Measurements from ENCODE around the gene UPF3B. TPM values are rescaled to one million over a fixed set of nuclear protein-coding genes. Genes with fewer than 3 reads are reported as not detected.

The UPF3B gene
- total RNA-seq, 1 donor from 2014 or later = 3.5 TPM

- TF ChIP-seq, protein P1, sequence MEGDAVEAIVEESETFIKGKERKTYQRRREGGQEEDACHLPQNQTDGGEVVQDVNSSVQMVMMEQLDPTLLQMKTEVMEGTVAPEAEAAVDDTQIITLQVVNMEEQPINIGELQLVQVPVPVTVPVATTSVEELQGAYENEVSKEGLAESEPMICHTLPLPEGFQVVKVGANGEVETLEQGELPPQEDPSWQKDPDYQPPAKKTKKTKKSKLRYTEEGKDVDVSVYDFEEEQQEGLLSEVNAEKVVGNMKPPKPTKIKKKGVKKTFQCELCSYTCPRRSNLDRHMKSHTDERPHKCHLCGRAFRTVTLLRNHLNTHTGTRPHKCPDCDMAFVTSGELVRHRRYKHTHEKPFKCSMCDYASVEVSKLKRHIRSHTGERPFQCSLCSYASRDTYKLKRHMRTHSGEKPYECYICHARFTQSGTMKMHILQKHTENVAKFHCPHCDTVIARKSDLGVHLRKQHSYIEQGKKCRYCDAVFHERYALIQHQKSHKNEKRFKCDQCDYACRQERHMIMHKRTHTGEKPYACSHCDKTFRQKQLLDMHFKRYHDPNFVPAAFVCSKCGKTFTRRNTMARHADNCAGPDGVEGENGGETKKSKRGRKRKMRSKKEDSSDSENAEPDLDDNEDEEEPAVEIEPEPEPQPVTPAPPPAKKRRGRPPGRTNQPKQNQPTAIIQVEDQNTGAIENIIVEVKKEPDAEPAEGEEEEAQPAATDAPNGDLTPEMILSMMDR (IDR thresholded peaks at IDR 0.05; ENCODE audit: borderline replicate concordance) = no peak
- Histone ChIP-seq H3K4me1 (peaks cover 21% of the 10 kb centered on the region), H3K27ac (replicated peaks) (peak within 1 kb of the TSS; percentile 93), H3K4me3 (peak within 1 kb of the TSS; percentile 77), H3K27me3 (ENCODE audit: low read depth) (no peaks in the 10 kb centered on the region), H3K9me3 (replicated peaks) (no peaks in the 10 kb centered on the region), H3K36me3 (peaks cover 14% of the 10 kb centered on the region)
- intact Hi-C loops (cut with micrococcal nuclease) = no loop called here
- peak; percentile 82 for DNase-seq
These were observed 19.0 kb upstream of the UPF3B start, which contains the start of the genes NDUFA1 and RNF113A for GRCh38 chrX:119871599-119872395. Gene NDUFA1, plus strand, starts transcription at chrX:119871832. Its CDS starts 80 bp downstream, at chrX:119871912. Gene RNF113A, minus strand, starts transcription at chrX:119871733. Its CDS starts 120 bp downstream, at chrX:119871613.

DNA sequence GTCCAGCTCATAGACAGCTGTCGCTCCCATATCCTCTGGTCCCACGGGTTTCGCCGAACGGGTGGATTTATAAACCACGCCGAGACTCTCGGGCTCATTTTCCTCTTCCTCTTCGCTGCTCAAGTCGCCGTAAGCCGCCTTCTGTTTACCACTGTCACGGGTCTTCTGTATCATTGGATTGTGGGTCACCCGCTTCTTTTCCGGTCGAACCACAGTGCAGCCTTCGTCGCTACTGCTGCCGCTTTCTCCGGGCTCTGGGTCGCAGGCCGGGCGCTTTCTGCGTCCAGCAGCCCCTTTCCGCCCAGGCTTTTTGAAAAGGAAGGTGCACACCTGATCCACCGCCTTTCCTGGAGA, 18.5 kb upstream of the UPF3B start:
- peak overlapping the region; percentile 93 for H3K27ac ChIP-seq (replicated peaks)
- H3K4me1 ChIP-seq = peaks cover 21% of the 10 kb centered on the region
- TF ChIP-seq, protein P1 (IDR thresholded peaks at IDR 0.05; ENCODE audit: borderline replicate concordance) = no peak
- peaks cover 9% of the 10 kb centered on the region for H3K36me3 ChIP-seq
- H3K9me3 ChIP-seq (replicated peaks) = no peaks in the 10 kb centered on the region
- intact Hi-C loops (cut with micrococcal nuclease) = no loop called here
- no peak for DNase-seq
- H3K27me3 ChIP-seq (ENCODE audit: low read depth) = no peaks in the 10 kb centered on the region
- peak overlapping the region; percentile 77 for H3K4me3 ChIP-seq

DNA sequence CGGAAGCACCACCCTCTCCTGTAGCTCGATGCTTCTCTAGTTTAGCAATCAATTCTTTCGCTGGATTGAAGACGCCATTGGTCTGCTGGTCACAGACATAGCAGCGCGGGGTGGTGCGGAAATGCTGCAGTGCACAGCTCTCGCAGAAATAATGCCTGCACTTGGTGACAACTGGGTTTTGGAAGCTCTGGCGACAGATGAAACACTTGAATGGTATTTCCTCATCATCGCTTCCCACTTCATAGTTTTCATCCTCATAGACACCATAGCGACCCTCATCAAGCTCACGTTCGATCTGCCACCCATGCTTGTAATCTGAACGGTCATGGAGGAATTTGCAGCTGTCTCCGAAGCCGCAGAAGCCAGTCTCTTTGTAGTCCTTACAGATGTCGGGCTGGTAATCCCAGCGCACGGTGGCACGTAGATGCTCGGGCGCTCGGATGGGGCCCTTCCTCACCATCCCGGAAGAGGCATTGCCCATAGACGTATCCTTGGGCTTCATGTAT, 17.9 kb upstream of the UPF3B start:
- DNase-seq = no peak
- H3K27ac ChIP-seq (replicated peaks) = peak overlapping the region; percentile 93
- peak overlapping the region; percentile 77 for H3K4me3 ChIP-seq
- TF ChIP-seq, protein P1 (IDR thresholded peaks at IDR 0.05; ENCODE audit: borderline replicate concordance) = no peak
- H3K27me3 ChIP-seq (ENCODE audit: low read depth) = no peaks in the 10 kb centered on the region
- intact Hi-C loops (cut with micrococcal nuclease) = no loop called here
- H3K9me3 ChIP-seq (replicated peaks) = no peaks in the 10 kb centered on the region
- peaks cover 21% of the 10 kb centered on the region for H3K4me1 ChIP-seq
- peaks cover 3% of the 10 kb centered on the region for H3K36me3 ChIP-seq

DNA sequence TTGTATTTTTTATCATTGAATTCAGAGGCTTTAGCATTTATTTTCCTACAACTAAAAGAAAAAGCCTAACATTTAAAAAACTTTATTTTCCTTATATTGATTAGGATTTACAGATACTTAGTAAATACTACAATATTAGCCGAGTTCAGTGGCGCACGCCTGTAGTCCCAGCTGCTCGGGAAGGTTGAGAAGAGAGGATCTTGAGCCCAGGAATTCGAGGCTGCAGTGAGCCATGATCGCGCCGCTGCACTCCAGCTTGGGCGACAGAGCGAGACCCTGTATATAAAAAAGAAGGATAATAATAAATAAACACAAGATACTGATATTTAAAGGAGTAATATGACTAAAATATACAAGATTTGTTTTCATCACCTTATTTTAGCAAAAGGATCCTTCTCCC, 681 bp upstream of the UPF3B start:
- no peak for DNase-seq
- no peaks in the 10 kb centered on the region for H3K9me3 ChIP-seq (replicated peaks)

DNA sequence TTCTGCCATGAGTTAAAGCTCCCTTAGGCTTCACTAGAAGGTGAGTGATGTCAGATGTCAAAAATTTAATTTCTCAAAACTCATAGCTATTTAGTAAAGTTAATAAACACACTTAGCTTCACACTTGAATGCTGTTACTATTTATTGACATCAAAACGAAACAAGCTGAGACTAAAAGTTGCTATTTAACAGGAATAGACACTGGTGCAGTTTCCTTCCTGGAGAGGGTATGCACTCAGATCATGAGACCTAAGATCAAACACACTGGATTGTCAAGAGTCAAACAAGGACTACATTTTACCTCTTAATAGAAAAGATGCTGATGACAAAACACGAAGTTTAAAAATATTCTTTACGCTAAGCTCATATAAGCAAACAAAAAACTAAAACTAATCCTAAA, 18.9 kb downstream of the UPF3B start:
- Histone ChIP-seq H3K27ac (replicated peaks) (no peak overlapping the region), H3K4me3 (no peak overlapping the region), H3K4me1 (no peaks in the 10 kb centered on the region), H3K36me3 (peaks cover 56% of the 10 kb centered on the region), H3K27me3 (ENCODE audit: low read depth) (no peaks in the 10 kb centered on the region), H3K9me3 (replicated peaks) (no peaks in the 10 kb centered on the region)
- TF ChIP-seq, protein P1 (IDR thresholded peaks at IDR 0.05; ENCODE audit: borderline replicate concordance) = no peak
- intact Hi-C loops (cut with micrococcal nuclease) = no loop called here
- no peak for DNase-seq

More for the DNA sequence above, 681 bp upstream of the UPF3B start:
- intact Hi-C loops (cut with micrococcal nuclease) = no loop called here
- Histone ChIP-seq H3K4me3 (peak overlapping the region; percentile 79), H3K36me3 (no peaks in the 10 kb centered on the region), H3K4me1 (peaks cover 11% of the 10 kb centered on the region), H3K27ac (replicated peaks) (peak overlapping the region; percentile 91), H3K27me3 (ENCODE audit: low read depth) (no peaks in the 10 kb centered on the region)
- TF ChIP-seq, protein P1 (IDR thresholded peaks at IDR 0.05; ENCODE audit: borderline replicate concordance) = no peak
